ENCODE measurements around the gene DLX1.

DLX1 gene

GRCh38 chr2:172095905-172096625 lies 10.8 kb downstream of the DLX1 start:
- TF ChIP-seq GATA3 (IDR thresholded peaks at IDR 0.05; ENCODE audit: low read depth, low read length) = no peak
- no peak for TF ChIP-seq GATA2 (IDR thresholded peaks at IDR 0.05; ENCODE audit: low read depth, low read length)

GRCh38 chr2:172096626-172097547 lies 11.6 kb downstream of the DLX1 start:
- no peak for TF ChIP-seq GATA2 (IDR thresholded peaks at IDR 0.05; ENCODE audit: low read depth, low read length)
- TF ChIP-seq GATA3 (IDR thresholded peaks at IDR 0.05; ENCODE audit: low read depth, low read length) = no peak

- TF ChIP-seq GATA3 (IDR thresholded peaks at IDR 0.05; ENCODE audit: low read depth, low read length) (no peak), GATA2 (IDR thresholded peaks at IDR 0.05; ENCODE audit: low read depth, low read length) (no peak)
These were observed 12.3 kb downstream of the DLX1 start for GRCh38 chr2:172097557-172098131.

GRCh38 chr2:172098287-172098649 lies 13.0 kb downstream of the DLX1 start:
- TF ChIP-seq GATA2 (IDR thresholded peaks at IDR 0.05; ENCODE audit: low read depth, low read length) (no peak), GATA3 (IDR thresholded peaks at IDR 0.05; ENCODE audit: low read depth, low read length) (no peak)

- TF ChIP-seq GATA2 (IDR thresholded peaks at IDR 0.05; ENCODE audit: low read depth, low read length) = no peak
- no peak for TF ChIP-seq GATA3 (IDR thresholded peaks at IDR 0.05; ENCODE audit: low read depth, low read length)
These were observed 13.6 kb downstream of the DLX1 start for GRCh38 chr2:172098650-172099471.

- TF ChIP-seq GATA2 (IDR thresholded peaks at IDR 0.05; ENCODE audit: low read depth, low read length) (no peak), GATA3 (IDR thresholded peaks at IDR 0.05; ENCODE audit: low read depth, low read length) (no peak)
These were observed 14.3 kb downstream of the DLX1 start for GRCh38 chr2:172099472-172100079.

GRCh38 chr2:172100080-172100934 lies 15.0 kb downstream of the DLX1 start:
- TF ChIP-seq GATA3 (IDR thresholded peaks at IDR 0.05; ENCODE audit: low read depth, low read length) (no peak), GATA2 (IDR thresholded peaks at IDR 0.05; ENCODE audit: low read depth, low read length) (no peak)

GRCh38 chr2:172100935-172101820 lies 15.9 kb downstream of the DLX1 start:
- TF ChIP-seq GATA3 (IDR thresholded peaks at IDR 0.05; ENCODE audit: low read depth, low read length) (no peak), GATA2 (IDR thresholded peaks at IDR 0.05; ENCODE audit: low read depth, low read length) (no peak)

GRCh38 chr2:172101821-172102390 lies 16.6 kb downstream of the DLX1 start:
- TF ChIP-seq GATA2 (IDR thresholded peaks at IDR 0.05; ENCODE audit: low read depth, low read length) (no peak), GATA3 (IDR thresholded peaks at IDR 0.05; ENCODE audit: low read depth, low read length) (no peak)

- TF ChIP-seq GATA2 (IDR thresholded peaks at IDR 0.05; ENCODE audit: low read depth, low read length) = no peak
These were observed 17.4 kb downstream of the DLX1 start, which contains the start of gene DLX2 for GRCh38 chr2:172102391-172103359. DLX2 (minus strand) TSS chr2:172102900; CDS start chr2:172102538, 362 bp downstream.
